Panc1 (cell line): ENCODE results near the gene TAB2. TPM values are rescaled to one million over a fixed set of nuclear protein-coding genes. Genes with fewer than 3 reads are reported as not detected.

Experiments
- ATAC-seq: fragments of 200-7000 bp; cut with Tn5 transposase; 2 replicates; pipeline ENCODE4 v1.9.1; 2020; ENCODE audit warnings: mild to moderate bottlenecking, moderate library complexity
- BruUV-seq: library from RNA; stranded (reverse); fragments of 400-500 nt; replicated peaks from 2 replicates; lab custom pipeline; 2021; lab: Mats Ljungman, UMichigan
- CTCF ChIA-PET: fragments of 300-600 bp; sonication (Branson Sonifier 250); formaldehyde crosslinking; loops from one replicate; lab custom pipeline; 2022; ENCODE audit warnings: antibody characterized with exemption; lab: Charles Lee
- POLR2A ChIA-PET: fragments of 300-600 bp; sonication (Branson Sonifier 250); formaldehyde crosslinking; loops from one replicate; lab custom pipeline; 2022; ENCODE audit warnings: antibody characterized with exemption; lab: Charles Lee
- DNase-seq: peaks from one replicate; pipeline ENCODE4 v3.0.0-alpha.2; 2010; ENCODE audit warnings: low read depth, low spot score
- H3K27ac ChIP-seq: 2 replicates; pipeline ENCODE4 v1.5.1; 2011; ENCODE audit warnings: mild to moderate bottlenecking, low read length, inconsistent platforms
- H3K27me3 ChIP-seq: fragments of 200-500 bp; sonication (Bioruptor generic); 2 replicates; pipeline ENCODE4 v1.6.0; 2014; ENCODE audit warnings: low read length, inconsistent platforms; ENCODE audit not compliant: control insufficient read depth, insufficient read depth
- H3K36me3 ChIP-seq: fragments of 200-500 bp; sonication (Bioruptor generic); 2 replicates; pipeline ENCODE4 v1.5.1; 2014; ENCODE audit warnings: inconsistent platforms, mild to moderate bottlenecking, low read length, moderate library complexity; ENCODE audit not compliant: control insufficient read depth, insufficient read depth
- H3K4me1 ChIP-seq: 2 replicates; pipeline ENCODE4 v1.5.1; 2011; ENCODE audit warnings: inconsistent platforms, mild to moderate bottlenecking, low read length, moderate library complexity; ENCODE audit not compliant: control insufficient read depth, insufficient read depth
- H3K4me3 ChIP-seq, 2 experiments: 2 replicates each; pipeline ENCODE4 v1.5.1; 2011 to 2012; ENCODE audit warnings: low read depth in 2 of 2, low read length in 2 of 2, mild to moderate bottlenecking in 2 of 2, inconsistent platforms in 1 of 2, moderate library complexity in 1 of 2
- H3K9me3 ChIP-seq: fragments of 200-500 bp; sonication (Bioruptor generic); 2 replicates; pipeline ENCODE4 v1.5.1; 2014; ENCODE audit warnings: low read depth, mild to moderate bottlenecking, inconsistent platforms, low read length, moderate library complexity; ENCODE audit not compliant: control insufficient read depth, insufficient read depth
- POLR2AphosphoS5 ChIP-seq: IDR thresholded peaks from 2 replicates; pipeline ENCODE4 v1.6.1; 2012; ENCODE audit warnings: mild to moderate bottlenecking, low read depth, low read length, moderate library complexity
- SIN3A ChIP-seq: IDR thresholded peaks from 2 replicates; pipeline ENCODE4 v1.6.1; 2012; ENCODE audit warnings: low read depth, mild to moderate bottlenecking, low read length, moderate library complexity, borderline replicate concordance; ENCODE audit not compliant: insufficient read depth
- TCF7L2 ChIP-seq: IDR thresholded peaks from 2 replicates; pipeline ENCODE4 v1.6.1; 2011; ENCODE audit warnings: mild to moderate bottlenecking, low read depth, low read length, inconsistent platforms
- in situ Hi-C: cut with HindIII; loops from 2 replicates; pipeline ENCODE4 v1.10.0; 2016; ENCODE audit warnings: low sequenced_read_pairs, low pct_unique_long_range_greater_than_20kb
- intact Hi-C: fragments of 100-400 bp; cut with micrococcal nuclease; formaldehyde crosslinking; loops from one replicate; pipeline ENCODE4 v1.10.0; 2022; ENCODE audit not compliant: unreplicated experiment
- total RNA-seq: library from RNA; stranded (reverse); gene quantifications from one replicate; pipeline ENCODE4 v1.2.1, GENCODE V29; 2021; ENCODE audit not compliant: unreplicated experiment
- TF ChIP-seq, protein P1 (sequence below), 2 experiments: IDR thresholded peaks; 2 replicates each; pipeline ENCODE4 v1.6.1; 2011 to 2012; ENCODE audit warnings: low read depth in 2 of 2, control low read depth in 1 of 2, low read length in 1 of 2, mild to moderate bottlenecking in 1 of 2, moderate library complexity in 1 of 2; ENCODE audit not compliant: insufficient read depth in 1 of 2
- TF ChIP-seq, protein P2 (sequence below): fragments of 450-650 bp; IDR thresholded peaks from 2 replicates; pipeline ENCODE4 v1.5.1; 2017; ENCODE audit warnings: mild to moderate bottlenecking

The TAB2 gene
- total RNA-seq, 1 experiment from 2014 or later = 47.2 TPM

DNA sequence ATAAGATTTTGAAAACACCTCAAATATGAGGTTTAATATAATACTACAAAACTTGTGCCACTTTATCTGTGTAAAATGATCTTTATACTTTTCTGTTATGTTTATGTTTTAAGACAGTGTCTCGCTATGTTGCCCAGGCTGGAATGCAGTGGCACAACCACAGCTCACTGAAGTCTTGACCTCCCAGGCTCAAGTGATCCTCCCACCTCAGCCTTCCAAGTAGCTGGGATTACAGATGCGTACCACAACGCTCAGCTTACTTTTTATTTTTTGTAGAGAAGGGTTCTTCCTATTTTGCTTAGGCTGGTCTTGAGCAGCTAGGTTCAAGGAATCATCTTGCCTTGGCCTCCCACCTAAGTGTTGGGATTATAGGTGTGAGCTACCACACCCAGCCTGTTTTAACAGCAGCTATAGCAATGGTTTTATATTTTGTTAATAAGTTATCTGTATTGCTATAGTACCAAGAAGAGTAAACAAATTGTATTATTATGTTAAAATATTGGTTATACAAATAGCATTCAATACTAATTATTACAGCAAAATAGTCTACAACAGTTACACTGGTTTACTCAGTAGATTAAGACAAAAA is 8.2 kb downstream of the TAB2 start:
- Histone ChIP-seq H3K27me3 (no peaks in the 10 kb centered on the region), H3K27ac (no peak overlapping the region), H3K4me3 (no peak overlapping the region), H3K4me1 (peaks cover 30% of the 10 kb centered on the region; the same call in 1 of the 2 replicates), H3K9me3 (no peaks in the 10 kb centered on the region), H3K36me3 (no peaks in the 10 kb centered on the region)
- ChIA-PET CTCF (no interaction called here), POLR2A (no interaction called here)
- TF ChIP-seq, protein P1, sequence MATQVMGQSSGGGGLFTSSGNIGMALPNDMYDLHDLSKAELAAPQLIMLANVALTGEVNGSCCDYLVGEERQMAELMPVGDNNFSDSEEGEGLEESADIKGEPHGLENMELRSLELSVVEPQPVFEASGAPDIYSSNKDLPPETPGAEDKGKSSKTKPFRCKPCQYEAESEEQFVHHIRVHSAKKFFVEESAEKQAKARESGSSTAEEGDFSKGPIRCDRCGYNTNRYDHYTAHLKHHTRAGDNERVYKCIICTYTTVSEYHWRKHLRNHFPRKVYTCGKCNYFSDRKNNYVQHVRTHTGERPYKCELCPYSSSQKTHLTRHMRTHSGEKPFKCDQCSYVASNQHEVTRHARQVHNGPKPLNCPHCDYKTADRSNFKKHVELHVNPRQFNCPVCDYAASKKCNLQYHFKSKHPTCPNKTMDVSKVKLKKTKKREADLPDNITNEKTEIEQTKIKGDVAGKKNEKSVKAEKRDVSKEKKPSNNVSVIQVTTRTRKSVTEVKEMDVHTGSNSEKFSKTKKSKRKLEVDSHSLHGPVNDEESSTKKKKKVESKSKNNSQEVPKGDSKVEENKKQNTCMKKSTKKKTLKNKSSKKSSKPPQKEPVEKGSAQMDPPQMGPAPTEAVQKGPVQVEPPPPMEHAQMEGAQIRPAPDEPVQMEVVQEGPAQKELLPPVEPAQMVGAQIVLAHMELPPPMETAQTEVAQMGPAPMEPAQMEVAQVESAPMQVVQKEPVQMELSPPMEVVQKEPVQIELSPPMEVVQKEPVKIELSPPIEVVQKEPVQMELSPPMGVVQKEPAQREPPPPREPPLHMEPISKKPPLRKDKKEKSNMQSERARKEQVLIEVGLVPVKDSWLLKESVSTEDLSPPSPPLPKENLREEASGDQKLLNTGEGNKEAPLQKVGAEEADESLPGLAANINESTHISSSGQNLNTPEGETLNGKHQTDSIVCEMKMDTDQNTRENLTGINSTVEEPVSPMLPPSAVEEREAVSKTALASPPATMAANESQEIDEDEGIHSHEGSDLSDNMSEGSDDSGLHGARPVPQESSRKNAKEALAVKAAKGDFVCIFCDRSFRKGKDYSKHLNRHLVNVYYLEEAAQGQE (IDR thresholded peaks at IDR 0.05; ENCODE audit: insufficient read depth in 1 of 2, low read depth in 2 of 2, low read length in 1 of 2) = no peak
- TF ChIP-seq POLR2AphosphoS5 = no peak
- no peak for TF ChIP-seq TCF7L2
- ATAC-seq = no peak
- in situ Hi-C loops = no loop called here
- DNase-seq = no peak
- no TSS peak for BruUV-seq
- intact Hi-C loops = no loop called here

- Histone ChIP-seq H3K27ac (no peak overlapping the region), H3K4me1 (peaks cover 31% of the 10 kb centered on the region), H3K4me3 (no peak overlapping the region), H3K36me3 (no peaks in the 10 kb centered on the region), H3K27me3 (no peaks in the 10 kb centered on the region), H3K9me3 (no peaks in the 10 kb centered on the region)
- BruUV-seq = no TSS peak
- ChIA-PET POLR2A (no interaction called here), CTCF (no interaction called here)
- ATAC-seq (no peak), DNase-seq (no peak)
- intact Hi-C loops (no loop called here), in situ Hi-C loops (no loop called here)
- no peak for TF ChIP-seq SIN3A
- no peak for TF ChIP-seq POLR2AphosphoS5
- TF ChIP-seq, protein P1 (IDR thresholded peaks at IDR 0.05; ENCODE audit: insufficient read depth in 1 of 2, low read depth in 2 of 2, low read length in 1 of 2) = no peak
- no peak for TF ChIP-seq TCF7L2
Observed at GRCh38 chr6:149327638-149328037, 10.1 kb downstream of the TAB2 start.

GRCh38 chr6:149328083-149328482 is 10.6 kb downstream of the TAB2 start:
- TF ChIP-seq TCF7L2 = no peak
- TF ChIP-seq SIN3A = no peak
- TF ChIP-seq, protein P1 (IDR thresholded peaks at IDR 0.05; ENCODE audit: insufficient read depth in 1 of 2, low read depth in 2 of 2, low read length in 1 of 2) = no peak
- TF ChIP-seq, protein P2, sequence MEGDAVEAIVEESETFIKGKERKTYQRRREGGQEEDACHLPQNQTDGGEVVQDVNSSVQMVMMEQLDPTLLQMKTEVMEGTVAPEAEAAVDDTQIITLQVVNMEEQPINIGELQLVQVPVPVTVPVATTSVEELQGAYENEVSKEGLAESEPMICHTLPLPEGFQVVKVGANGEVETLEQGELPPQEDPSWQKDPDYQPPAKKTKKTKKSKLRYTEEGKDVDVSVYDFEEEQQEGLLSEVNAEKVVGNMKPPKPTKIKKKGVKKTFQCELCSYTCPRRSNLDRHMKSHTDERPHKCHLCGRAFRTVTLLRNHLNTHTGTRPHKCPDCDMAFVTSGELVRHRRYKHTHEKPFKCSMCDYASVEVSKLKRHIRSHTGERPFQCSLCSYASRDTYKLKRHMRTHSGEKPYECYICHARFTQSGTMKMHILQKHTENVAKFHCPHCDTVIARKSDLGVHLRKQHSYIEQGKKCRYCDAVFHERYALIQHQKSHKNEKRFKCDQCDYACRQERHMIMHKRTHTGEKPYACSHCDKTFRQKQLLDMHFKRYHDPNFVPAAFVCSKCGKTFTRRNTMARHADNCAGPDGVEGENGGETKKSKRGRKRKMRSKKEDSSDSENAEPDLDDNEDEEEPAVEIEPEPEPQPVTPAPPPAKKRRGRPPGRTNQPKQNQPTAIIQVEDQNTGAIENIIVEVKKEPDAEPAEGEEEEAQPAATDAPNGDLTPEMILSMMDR = no peak
- no peak for TF ChIP-seq POLR2AphosphoS5
- Histone ChIP-seq H3K27me3 (no peaks in the 10 kb centered on the region), H3K4me3 (no peak overlapping the region), H3K27ac (no peak overlapping the region), H3K9me3 (no peaks in the 10 kb centered on the region), H3K4me1 (peaks cover 33% of the 10 kb centered on the region), H3K36me3 (no peaks in the 10 kb centered on the region)
- in situ Hi-C loops = no loop called here
- BruUV-seq = no TSS peak
- ChIA-PET POLR2A (no interaction called here), CTCF (no interaction called here)
- DNase-seq = no peak
- intact Hi-C loops = no loop called here
- no peak for ATAC-seq
